Left kidney (tissue), 2 donors: Measurements from ENCODE around the gene PCDH9. TPM values are rescaled to one million over a fixed set of nuclear protein-coding genes. Genes with fewer than 3 reads are reported as not detected.
"Not testable (repeated sequence)": the region's sequence is repeated elsewhere in the genome, so short reads cannot be mapped to it uniquely, and the experiment has no call there.

Experiments
- DNase-seq: peaks from one replicate; pipeline ENCODE4 v3.0.0-alpha.2; 2013
- polyA plus RNA-seq: library from polyadenylated mRNA; unstranded; fragments of 120-200 nt; gene quantifications from one replicate; pipeline ENCODE4 v1.2.1, GENCODE V29; 2013; ENCODE audit not compliant: insufficient read length

PCDH9 gene
- polyA plus RNA-seq, 1 donor: 15.3 TPM

GRCh38 chr13:66657165-66657881 lies 572.8 kb downstream of the PCDH9 start:
- DNase-seq: no peak

GRCh38 chr13:66655847-66656454 lies 574.2 kb downstream of the PCDH9 start:
- no peak for DNase-seq

- DNase-seq: no peak
Measured at GRCh38 chr13:66644855-66645460, 585.2 kb downstream of the PCDH9 start.

GRCh38 chr13:66640231-66640630 lies 589.9 kb downstream of the PCDH9 start:
- DNase-seq: no peak

- no peak for DNase-seq
Measured at GRCh38 chr13:66639044-66639443, 591.1 kb downstream of the PCDH9 start.

- no peak for DNase-seq
Measured at GRCh38 chr13:66635526-66635925, 594.6 kb downstream of the PCDH9 start.

- no peak for DNase-seq
Measured at GRCh38 chr13:66634384-66634783, 595.8 kb downstream of the PCDH9 start.

GRCh38 chr13:66627512-66627911 lies 602.6 kb downstream of the PCDH9 start:
- no peak for DNase-seq

- DNase-seq: no peak
Measured at GRCh38 chr13:66624302-66624701, 605.8 kb downstream of the PCDH9 start.

GRCh38 chr13:66623129-66623820 lies 606.9 kb downstream of the PCDH9 start:
- no peak for DNase-seq

- DNase-seq: not testable (repeated sequence)
Measured at GRCh38 chr13:66621906-66622447, 608.2 kb downstream of the PCDH9 start.

- DNase-seq: no peak
Measured at GRCh38 chr13:66618702-66619101, 611.4 kb downstream of the PCDH9 start.

GRCh38 chr13:66617786-66618185 lies 612.4 kb downstream of the PCDH9 start:
- no peak for DNase-seq

GRCh38 chr13:66612983-66613382 lies 617.2 kb downstream of the PCDH9 start:
- DNase-seq: no peak

GRCh38 chr13:66586489-66586888 lies 643.6 kb downstream of the PCDH9 start:
- no peak for DNase-seq

GRCh38 chr13:66585669-66586203 lies 644.4 kb downstream of the PCDH9 start:
- no peak for DNase-seq

- DNase-seq: no peak
Measured at GRCh38 chr13:66581675-66582074, 648.5 kb downstream of the PCDH9 start.

- DNase-seq: no peak
Measured at GRCh38 chr13:66578305-66578704, 651.8 kb downstream of the PCDH9 start.

GRCh38 chr13:66577358-66577757 lies 652.8 kb downstream of the PCDH9 start:
- no peak for DNase-seq

GRCh38 chr13:66576381-66576780 lies 653.8 kb downstream of the PCDH9 start:
- DNase-seq: no peak

GRCh38 chr13:66574606-66575005 lies 655.5 kb downstream of the PCDH9 start:
- no peak for DNase-seq

- no peak for DNase-seq
Measured at GRCh38 chr13:66567899-66568612, 662.1 kb downstream of the PCDH9 start.
